H1 (cell line): ENCODE results near the gene FUNDC1. TPM values are rescaled to one million over a fixed set of nuclear protein-coding genes. Genes with fewer than 3 reads are reported as not detected.

Experiments used
- BCL11A ChIP-seq, 2 experiments: IDR thresholded peaks; one replicate each; pipeline ENCODE4 v1.6.1; 2011; ENCODE audit warnings: low read depth in 2 of 2, low read length in 2 of 2, mild to moderate bottlenecking in 2 of 2
- FOSL1 ChIP-seq: IDR thresholded peaks from 2 replicates; pipeline ENCODE4 v1.6.1; 2011; ENCODE audit warnings: mild to moderate bottlenecking, low read depth, low read length, moderate library complexity; ENCODE audit not compliant: insufficient read depth
- GABPA ChIP-seq: IDR thresholded peaks from 2 replicates; pipeline ENCODE4 v1.6.1; 2011; ENCODE audit warnings: mild to moderate bottlenecking, low read length, moderate library complexity, borderline replicate concordance; ENCODE audit not compliant: insufficient read depth
- KDM5A ChIP-seq: fragments of 200-600 bp; IDR thresholded peaks from 2 replicates; pipeline ENCODE4 v1.7.1; 2012; ENCODE audit warnings: mild to moderate bottlenecking, low read length, inconsistent platforms, mixed read lengths
- SIN3A ChIP-seq, 2 experiments: IDR thresholded peaks in 1 of 2; conservative IDR thresholded peaks in 1 of 2; 2 replicates each; pipeline ENCODE4 v1.6.1; 2011 to 2012; ENCODE audit warnings: low read length in 2 of 2, improper control_type of control experiment in 1 of 2, low read depth in 1 of 2, mild to moderate bottlenecking in 1 of 2
- SP4 ChIP-seq: IDR thresholded peaks from 2 replicates; pipeline ENCODE4 v1.6.1; 2012; ENCODE audit warnings: low read length, inconsistent platforms
- polyA plus RNA-seq, 7 experiments: library from polyadenylated mRNA; depleted of rRNA in 3 of 7; stranded (reverse) in 5 of 7; unstranded in 2 of 7; fragments of >200 nt in 5 of 7; fragments of 200-250 nt in 2 of 7; gene quantifications; 1 replicate in 5 of 7; 2 replicates in 1 of 7; 4 replicates in 1 of 7; pipeline versions ENCODE4 v1.2.1 to v1.2.3, GENCODE V29; 2011 to 2013; ENCODE audit warnings: missing spikeins in 2 of 7, mixed read lengths in 2 of 7
- total RNA-seq: library from RNA; stranded (reverse); fragmentation: NEBNext Ultra II Directional; extraction: Animal tissue kit (Norgen Biotek cat#: 25700); gene quantifications from 2 replicates; pipeline ENCODE4 v1.2.1, GENCODE V29; 2021
- TF ChIP-seq, protein P1 (sequence below): fragments of 300-600 bp; sonication (generic); IDR thresholded peaks from 2 replicates; pipeline ENCODE4 v1.7.1; 2012; ENCODE audit warnings: low read length, moderate library complexity, mild to moderate bottlenecking, inconsistent platforms; ENCODE audit not compliant: insufficient replicate concordance
- TF ChIP-seq, protein P2 (sequence below): IDR thresholded peaks from 2 replicates; pipeline ENCODE4 v1.6.1; 2012; ENCODE audit warnings: inconsistent platforms

Gene FUNDC1
- total and polyA plus RNA-seq, 2 of the 8 experiments (the other 6 are each of a cell fraction or from before 2014, with no cell fraction given): 13.7 to 24.1 TPM

GRCh38 chrX:44494357-44494756 lies 48.3 kb downstream of the FUNDC1 start (continued):
- TF ChIP-seq, protein P1, sequence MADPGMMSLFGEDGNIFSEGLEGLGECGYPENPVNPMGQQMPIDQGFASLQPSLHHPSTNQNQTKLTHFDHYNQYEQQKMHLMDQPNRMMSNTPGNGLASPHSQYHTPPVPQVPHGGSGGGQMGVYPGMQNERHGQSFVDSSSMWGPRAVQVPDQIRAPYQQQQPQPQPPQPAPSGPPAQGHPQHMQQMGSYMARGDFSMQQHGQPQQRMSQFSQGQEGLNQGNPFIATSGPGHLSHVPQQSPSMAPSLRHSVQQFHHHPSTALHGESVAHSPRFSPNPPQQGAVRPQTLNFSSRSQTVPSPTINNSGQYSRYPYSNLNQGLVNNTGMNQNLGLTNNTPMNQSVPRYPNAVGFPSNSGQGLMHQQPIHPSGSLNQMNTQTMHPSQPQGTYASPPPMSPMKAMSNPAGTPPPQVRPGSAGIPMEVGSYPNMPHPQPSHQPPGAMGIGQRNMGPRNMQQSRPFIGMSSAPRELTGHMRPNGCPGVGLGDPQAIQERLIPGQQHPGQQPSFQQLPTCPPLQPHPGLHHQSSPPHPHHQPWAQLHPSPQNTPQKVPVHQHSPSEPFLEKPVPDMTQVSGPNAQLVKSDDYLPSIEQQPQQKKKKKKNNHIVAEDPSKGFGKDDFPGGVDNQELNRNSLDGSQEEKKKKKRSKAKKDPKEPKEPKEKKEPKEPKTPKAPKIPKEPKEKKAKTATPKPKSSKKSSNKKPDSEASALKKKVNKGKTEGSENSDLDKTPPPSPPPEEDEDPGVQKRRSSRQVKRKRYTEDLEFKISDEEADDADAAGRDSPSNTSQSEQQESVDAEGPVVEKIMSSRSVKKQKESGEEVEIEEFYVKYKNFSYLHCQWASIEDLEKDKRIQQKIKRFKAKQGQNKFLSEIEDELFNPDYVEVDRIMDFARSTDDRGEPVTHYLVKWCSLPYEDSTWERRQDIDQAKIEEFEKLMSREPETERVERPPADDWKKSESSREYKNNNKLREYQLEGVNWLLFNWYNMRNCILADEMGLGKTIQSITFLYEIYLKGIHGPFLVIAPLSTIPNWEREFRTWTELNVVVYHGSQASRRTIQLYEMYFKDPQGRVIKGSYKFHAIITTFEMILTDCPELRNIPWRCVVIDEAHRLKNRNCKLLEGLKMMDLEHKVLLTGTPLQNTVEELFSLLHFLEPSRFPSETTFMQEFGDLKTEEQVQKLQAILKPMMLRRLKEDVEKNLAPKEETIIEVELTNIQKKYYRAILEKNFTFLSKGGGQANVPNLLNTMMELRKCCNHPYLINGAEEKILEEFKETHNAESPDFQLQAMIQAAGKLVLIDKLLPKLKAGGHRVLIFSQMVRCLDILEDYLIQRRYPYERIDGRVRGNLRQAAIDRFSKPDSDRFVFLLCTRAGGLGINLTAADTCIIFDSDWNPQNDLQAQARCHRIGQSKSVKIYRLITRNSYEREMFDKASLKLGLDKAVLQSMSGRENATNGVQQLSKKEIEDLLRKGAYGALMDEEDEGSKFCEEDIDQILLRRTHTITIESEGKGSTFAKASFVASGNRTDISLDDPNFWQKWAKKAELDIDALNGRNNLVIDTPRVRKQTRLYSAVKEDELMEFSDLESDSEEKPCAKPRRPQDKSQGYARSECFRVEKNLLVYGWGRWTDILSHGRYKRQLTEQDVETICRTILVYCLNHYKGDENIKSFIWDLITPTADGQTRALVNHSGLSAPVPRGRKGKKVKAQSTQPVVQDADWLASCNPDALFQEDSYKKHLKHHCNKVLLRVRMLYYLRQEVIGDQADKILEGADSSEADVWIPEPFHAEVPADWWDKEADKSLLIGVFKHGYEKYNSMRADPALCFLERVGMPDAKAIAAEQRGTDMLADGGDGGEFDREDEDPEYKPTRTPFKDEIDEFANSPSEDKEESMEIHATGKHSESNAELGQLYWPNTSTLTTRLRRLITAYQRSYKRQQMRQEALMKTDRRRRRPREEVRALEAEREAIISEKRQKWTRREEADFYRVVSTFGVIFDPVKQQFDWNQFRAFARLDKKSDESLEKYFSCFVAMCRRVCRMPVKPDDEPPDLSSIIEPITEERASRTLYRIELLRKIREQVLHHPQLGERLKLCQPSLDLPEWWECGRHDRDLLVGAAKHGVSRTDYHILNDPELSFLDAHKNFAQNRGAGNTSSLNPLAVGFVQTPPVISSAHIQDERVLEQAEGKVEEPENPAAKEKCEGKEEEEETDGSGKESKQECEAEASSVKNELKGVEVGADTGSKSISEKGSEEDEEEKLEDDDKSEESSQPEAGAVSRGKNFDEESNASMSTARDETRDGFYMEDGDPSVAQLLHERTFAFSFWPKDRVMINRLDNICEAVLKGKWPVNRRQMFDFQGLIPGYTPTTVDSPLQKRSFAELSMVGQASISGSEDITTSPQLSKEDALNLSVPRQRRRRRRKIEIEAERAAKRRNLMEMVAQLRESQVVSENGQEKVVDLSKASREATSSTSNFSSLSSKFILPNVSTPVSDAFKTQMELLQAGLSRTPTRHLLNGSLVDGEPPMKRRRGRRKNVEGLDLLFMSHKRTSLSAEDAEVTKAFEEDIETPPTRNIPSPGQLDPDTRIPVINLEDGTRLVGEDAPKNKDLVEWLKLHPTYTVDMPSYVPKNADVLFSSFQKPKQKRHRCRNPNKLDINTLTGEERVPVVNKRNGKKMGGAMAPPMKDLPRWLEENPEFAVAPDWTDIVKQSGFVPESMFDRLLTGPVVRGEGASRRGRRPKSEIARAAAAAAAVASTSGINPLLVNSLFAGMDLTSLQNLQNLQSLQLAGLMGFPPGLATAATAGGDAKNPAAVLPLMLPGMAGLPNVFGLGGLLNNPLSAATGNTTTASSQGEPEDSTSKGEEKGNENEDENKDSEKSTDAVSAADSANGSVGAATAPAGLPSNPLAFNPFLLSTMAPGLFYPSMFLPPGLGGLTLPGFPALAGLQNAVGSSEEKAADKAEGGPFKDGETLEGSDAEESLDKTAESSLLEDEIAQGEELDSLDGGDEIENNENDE: no peak
- TF ChIP-seq FOSL1: no peak
- TF ChIP-seq SP4: no peak
- no peak for TF ChIP-seq BCL11A (IDR thresholded peaks at IDR 0.05; ENCODE audit: low read depth in 2 of 2, low read length in 2 of 2)
- TF ChIP-seq SIN3A (conservative IDR thresholded peaks at IDR 0.05 in 1 of 2, IDR thresholded peaks at IDR 0.05 in 1 of 2; ENCODE audit: low read depth in 1 of 2, low read length in 2 of 2): no peak
- TF ChIP-seq GABPA: no peak
- TF ChIP-seq KDM5A: no peak
- TF ChIP-seq, protein P2, sequence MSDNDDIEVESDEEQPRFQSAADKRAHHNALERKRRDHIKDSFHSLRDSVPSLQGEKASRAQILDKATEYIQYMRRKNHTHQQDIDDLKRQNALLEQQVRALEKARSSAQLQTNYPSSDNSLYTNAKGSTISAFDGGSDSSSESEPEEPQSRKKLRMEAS: no peak
- TF ChIP-seq, all 59 proteins: peak for 0
